Measurements from ENCODE around the gene RTN4RL1.

RTN4RL1 gene

DNA sequence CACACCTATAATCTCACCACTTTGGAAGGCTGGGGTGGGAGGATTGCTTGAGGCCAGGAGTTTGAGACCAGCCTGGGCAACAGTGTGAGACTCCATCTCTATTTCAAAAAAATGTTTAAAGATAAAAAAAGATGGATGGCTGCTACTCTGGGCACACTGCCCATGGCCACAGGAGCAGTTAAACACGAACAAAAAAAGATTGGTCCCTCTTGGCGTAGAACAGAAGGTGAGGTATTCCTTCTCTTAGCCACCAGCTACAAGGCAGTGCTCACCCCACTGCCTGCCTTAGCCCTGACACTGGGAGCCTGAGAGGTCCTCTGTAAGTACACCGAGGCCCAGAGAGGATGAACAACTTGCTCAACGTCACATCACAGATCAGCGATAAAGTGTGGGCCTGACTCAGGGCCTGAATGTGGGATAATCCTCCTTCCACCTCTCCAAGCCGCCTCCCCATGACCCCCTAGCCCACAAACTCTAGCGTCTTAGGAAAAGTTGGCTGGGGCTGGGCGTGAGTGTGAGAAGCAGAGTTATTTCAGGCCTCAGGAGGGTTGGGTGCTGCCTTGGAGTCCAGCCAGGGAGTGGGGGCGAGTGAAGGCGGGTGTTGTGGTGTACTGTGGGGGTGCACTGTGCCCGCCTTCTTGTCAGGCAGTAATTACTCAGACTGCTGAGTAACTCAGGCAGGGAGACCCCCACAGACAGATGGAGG lies 2.5 kb upstream of the RTN4RL1 start:
- in situ Hi-C loops (cut with MboI; ENCODE audit: low sequenced_read_pairs, unreplicated experiment): loop anchor here (25.0 kb wide), 1 partner anchor 315 kb away; the partner anchor contains the start of genes TLCD2 and WDR81
- DNase-seq (ENCODE audit: low spot score): no peak
- TF ChIP-seq, protein P1, sequence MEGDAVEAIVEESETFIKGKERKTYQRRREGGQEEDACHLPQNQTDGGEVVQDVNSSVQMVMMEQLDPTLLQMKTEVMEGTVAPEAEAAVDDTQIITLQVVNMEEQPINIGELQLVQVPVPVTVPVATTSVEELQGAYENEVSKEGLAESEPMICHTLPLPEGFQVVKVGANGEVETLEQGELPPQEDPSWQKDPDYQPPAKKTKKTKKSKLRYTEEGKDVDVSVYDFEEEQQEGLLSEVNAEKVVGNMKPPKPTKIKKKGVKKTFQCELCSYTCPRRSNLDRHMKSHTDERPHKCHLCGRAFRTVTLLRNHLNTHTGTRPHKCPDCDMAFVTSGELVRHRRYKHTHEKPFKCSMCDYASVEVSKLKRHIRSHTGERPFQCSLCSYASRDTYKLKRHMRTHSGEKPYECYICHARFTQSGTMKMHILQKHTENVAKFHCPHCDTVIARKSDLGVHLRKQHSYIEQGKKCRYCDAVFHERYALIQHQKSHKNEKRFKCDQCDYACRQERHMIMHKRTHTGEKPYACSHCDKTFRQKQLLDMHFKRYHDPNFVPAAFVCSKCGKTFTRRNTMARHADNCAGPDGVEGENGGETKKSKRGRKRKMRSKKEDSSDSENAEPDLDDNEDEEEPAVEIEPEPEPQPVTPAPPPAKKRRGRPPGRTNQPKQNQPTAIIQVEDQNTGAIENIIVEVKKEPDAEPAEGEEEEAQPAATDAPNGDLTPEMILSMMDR (IDR thresholded peaks at IDR 0.05; ENCODE audit: borderline replicate concordance, control extremely low read depth, extremely low read depth, insufficient read depth, missing control alignments): no peak

DNA sequence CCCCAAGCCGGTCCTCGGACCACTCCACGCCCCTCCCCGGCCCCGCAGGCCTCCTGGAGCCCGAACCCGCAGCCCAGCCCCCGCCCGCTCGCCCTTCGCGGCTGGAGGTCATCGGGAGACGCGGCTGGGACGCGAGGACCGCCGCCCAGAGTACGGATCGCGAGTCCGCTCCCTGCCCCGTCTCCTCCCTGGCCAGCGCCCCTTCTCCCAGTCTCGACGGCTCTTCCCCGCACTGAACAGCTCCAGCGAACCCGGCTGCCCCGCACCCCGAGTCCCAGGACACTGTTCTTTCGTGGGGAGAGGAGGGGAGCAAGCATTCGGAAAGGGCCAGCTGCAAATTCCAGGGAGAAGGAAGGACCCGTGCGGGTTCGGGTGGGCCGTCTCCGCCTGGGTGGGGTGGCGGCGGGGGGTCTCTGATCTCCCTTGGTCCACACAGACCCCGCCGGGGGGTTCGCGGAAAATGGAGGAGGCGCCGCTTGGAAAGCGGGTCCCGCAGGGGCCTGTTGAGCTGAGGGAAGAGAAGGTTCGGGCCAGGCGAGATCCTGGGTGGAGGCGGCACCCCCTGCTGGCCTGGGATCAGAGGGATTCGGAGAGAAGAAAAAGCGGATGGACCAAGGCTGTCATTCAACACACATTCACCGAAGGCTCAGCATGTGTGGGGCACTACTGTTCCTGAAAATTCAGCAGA lies 632 bp upstream of the RTN4RL1 start:
- TF ChIP-seq, protein P1 (IDR thresholded peaks at IDR 0.05; ENCODE audit: borderline replicate concordance, control extremely low read depth, extremely low read depth, insufficient read depth, missing control alignments): peak; percentile 24
- in situ Hi-C loops (cut with MboI; ENCODE audit: low sequenced_read_pairs, unreplicated experiment): loop anchor here (25.0 kb wide), 1 partner anchor 313 kb away; the partner anchor contains the start of genes TLCD2 and WDR81
- peak; percentile 70 for DNase-seq (ENCODE audit: low spot score)

DNA sequence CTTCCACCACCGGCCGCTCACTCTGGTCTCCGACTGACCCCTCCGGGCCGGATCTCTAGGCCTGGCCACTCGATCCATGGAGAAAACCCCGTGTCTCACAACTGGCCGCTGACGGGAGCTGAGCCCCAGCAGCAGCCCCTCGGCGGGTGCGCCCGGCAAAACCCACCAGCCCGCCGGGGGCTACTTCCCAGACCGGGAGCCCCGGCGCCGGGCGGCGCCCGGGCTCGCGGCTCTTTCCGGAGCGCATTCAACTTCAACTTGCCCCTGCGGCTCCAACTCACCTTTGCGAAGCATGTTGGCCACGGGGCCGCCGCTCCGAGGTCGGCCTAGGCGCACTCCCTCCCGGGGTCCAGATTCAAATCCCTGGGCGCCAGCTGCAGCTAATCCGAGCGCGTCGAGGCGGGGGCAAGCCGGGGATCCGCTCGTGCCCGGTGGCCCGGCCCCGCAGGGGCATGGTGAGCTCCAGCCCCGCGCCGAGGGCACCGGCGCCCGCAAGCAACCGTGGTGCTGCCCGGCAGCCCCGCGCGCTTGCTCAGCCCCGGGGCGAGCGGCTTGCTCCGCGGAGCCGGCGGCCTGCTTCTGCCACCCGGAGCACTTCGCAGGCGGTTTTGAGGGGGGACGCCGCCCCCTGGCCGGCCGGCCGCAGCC lies 438 bp downstream of the RTN4RL1 start:
- TF ChIP-seq, protein P1 (IDR thresholded peaks at IDR 0.05; ENCODE audit: borderline replicate concordance, control extremely low read depth, extremely low read depth, insufficient read depth, missing control alignments): no peak
- in situ Hi-C loops (cut with MboI; ENCODE audit: low sequenced_read_pairs, unreplicated experiment): loop anchor here (25.0 kb wide), 1 partner anchor 312 kb away; the partner anchor contains the start of genes TLCD2 and WDR81
- DNase-seq (ENCODE audit: low spot score): no peak

DNA sequence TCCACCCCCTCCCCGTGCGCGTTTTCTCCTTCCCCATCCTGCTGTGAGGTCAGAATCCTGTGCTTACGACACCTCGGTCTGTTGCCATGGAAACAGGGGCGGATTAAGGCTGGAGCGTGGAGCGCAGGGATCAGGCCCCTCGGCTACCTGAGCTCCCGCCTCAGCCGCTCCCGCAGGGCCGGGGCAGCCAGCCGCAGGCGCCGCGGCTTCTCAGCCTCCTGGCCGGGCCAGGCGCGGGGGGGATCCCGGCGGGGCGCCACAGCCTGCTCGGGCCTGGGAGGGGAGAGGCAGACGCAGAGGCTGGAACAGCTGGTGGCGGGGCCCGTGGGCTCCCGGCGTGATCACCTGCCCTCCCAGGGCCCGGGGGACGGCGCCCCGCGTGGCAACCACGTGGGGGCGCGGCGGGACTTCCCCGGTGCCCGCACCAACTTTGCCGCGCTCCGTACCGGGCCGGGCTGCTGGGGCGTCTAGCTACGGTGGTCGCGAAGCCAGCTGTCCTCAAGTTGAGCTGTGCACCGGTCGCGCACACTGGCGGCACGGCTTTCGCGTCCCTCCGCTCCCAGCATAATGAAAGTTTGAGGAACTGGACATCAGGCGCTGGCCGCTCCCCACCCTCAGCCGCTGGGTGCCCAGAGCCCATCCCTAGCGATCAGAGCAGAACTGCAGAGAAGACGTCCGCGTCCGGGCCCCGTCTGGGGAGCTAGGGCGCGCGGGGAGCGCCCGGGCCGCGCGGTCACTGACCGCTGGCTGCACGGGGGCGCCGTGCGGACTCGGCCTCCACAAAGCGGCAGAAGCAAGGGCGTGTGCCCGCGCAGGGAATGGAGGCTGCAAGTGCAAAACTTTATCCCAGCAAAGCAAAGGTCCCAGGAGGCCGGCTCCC lies 1.2 kb downstream of the RTN4RL1 start:
- TF ChIP-seq, protein P1 (IDR thresholded peaks at IDR 0.05; ENCODE audit: borderline replicate concordance, control extremely low read depth, extremely low read depth, insufficient read depth, missing control alignments): no peak
- DNase-seq (ENCODE audit: low spot score): no peak
- in situ Hi-C loops (cut with MboI; ENCODE audit: low sequenced_read_pairs, unreplicated experiment): no loop called here

DNA sequence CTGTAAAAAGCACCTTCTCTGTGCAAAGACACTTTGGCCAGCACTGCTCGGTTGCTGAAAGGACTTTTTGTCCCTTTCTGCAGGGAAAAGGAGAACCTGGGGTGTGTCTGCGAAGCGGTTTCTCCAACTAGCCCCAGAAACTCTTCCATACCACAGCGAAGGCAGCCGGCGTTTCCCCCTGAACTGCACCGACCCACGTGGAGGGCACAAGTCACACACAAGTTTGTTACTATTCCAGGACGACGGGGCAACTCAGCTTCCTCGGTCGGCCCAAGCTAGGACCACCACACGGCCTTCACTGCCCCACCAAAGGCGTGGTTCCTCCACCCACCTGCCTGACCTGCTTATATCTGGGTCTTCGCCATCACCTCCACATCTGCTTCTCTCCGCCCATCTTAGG lies 1.9 kb downstream of the RTN4RL1 start:
- no peak for DNase-seq (ENCODE audit: low spot score)
- in situ Hi-C loops (cut with MboI; ENCODE audit: low sequenced_read_pairs, unreplicated experiment): no loop called here
- TF ChIP-seq, protein P1 (IDR thresholded peaks at IDR 0.05; ENCODE audit: borderline replicate concordance, control extremely low read depth, extremely low read depth, insufficient read depth, missing control alignments): no peak

Measured in GM13976 (cell line).